Astrocyte of the hippocampus (primary cell): ENCODE measurements around the gene RBM4.
A peak's percentile ranks its signal among the peaks of the same experiment; 100 is the strongest.
"Not testable (repeated sequence)": the region's sequence is repeated elsewhere in the genome, so short reads cannot be mapped to it uniquely, and the experiment has no call there.

ENCODE experiments used
- DNase-seq: peaks from one replicate; pipeline ENCODE4 v3.0.0; 2011; ENCODE audit warnings: low read depth, low spot score

Gene RBM4

GRCh38 chr11:66638177-66639065 is at the start of gene RBM4:
Gene RBM4 (plus strand): TSS chr11:66638703. CDS start chr11:66639712, 1,009 bp downstream.
- peak; percentile 100 for DNase-seq

GRCh38 chr11:66589315-66589714 is 49.2 kb upstream of the RBM4 start:
- DNase-seq, result not testable (repeated sequence)

DNA sequence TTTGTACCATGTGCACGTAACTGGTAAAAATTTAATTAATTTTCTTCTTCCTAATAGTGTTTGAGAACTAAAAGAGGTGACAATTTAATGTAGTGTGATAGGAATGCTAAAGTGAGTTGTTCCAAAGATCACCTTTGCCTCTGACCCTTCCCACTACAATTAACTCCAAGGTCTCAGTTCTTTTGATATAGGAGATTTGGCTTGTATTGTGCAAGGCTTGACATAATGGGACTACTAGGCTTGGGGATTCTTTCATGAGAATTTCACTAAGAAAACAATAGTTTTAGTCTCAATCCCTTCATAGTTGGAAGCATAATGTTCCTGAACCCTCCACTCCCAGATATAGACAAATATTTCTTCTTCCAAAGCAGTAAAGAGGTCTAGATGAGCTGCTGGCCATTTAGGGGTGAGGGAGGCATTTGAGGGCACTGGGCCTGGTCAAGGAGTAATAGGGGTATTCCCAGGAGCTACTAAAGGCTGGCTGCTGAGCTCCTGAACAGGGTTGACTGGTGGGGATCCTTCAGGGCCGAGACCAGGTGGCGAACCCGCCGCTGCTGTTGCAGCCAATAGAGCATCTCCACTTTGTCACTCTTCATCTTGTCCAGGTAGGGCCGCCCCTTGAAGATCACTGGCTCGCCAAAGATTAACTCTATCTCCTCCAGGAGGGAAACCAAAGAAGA is 48.4 kb upstream of the RBM4 start:
- DNase-seq, result no peak

GRCh38 chr11:66591175-66591574 is 47.3 kb upstream of the RBM4 start:
- DNase-seq, result no peak

GRCh38 chr11:66592457-66593302 is 45.8 kb upstream of the RBM4 start, which contains the start of the genes CCDC87 and CCS:
Gene CCDC87 (minus strand): TSS chr11:66593063. CDS start chr11:66593015, 48 bp downstream.
Gene CCS (plus strand): TSS chr11:66593185. CDS start chr11:66593262, 77 bp downstream.
- peak; percentile 98 for DNase-seq

DNA sequence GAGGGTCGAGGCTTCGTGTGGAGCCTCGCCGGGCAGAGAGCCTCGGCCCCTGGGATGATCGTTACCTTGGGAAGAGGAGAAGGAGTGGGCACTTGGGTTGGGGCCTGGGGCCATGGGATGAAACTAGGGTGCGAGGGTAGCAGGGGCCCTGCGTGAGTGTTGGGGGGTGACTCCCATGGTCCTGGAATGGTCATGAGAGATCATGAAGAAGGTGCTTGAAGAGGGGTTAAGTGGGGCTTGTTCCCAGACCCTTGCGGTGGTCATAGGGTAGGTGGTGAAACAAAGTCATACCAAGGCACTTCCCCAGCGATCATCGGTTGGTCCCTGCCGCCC is 45.2 kb upstream of the RBM4 start:
- no peak for DNase-seq

DNA sequence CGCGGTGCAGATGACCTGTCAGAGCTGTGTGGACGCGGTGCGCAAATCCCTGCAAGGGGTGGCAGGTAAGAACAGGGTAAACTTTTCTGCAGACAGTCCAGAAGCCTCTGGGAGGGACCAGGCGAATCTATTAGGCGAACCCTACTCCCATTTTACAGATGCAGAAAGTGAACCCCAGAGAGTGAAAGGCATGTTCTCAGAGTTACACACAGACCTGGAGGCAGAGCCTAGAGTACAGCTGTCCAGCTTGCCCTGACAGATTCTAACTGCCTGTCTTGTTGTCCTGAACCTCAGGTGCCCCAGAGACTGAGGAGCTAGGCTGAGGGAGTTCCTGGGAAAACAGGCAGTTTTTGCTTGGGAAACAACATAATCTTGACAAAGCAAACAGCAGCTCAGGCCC is 44.9 kb upstream of the RBM4 start:
- DNase-seq, result no peak

GRCh38 chr11:66595245-66595904 is 43.1 kb upstream of the RBM4 start:
- DNase-seq, result peak; percentile 36

DNA sequence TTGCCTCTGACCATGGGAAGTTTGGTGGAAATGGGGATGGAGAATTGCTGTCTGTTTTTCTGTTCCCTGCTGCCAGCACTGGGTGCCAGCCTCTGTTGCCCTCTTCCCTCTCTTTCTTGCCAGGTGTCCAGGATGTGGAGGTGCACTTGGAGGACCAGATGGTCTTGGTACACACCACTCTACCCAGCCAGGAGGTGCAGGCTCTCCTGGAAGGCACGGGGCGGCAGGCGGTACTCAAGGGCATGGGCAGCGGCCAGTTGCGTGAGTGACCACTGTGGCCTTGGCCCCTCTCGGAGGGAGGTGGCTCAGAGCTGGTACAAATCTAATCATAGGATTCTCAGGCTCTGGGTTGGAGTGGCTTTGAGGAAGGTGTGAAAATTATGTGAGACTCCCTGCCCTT is 39.5 kb upstream of the RBM4 start:
- no peak for DNase-seq

GRCh38 chr11:66600219-66600618 is 38.3 kb upstream of the RBM4 start:
- no peak for DNase-seq

- DNase-seq, result peak; percentile 36
Observed at GRCh38 chr11:66600631-66601233, 37.8 kb upstream of the RBM4 start.

GRCh38 chr11:66603072-66603471 is 35.4 kb upstream of the RBM4 start:
- no peak for DNase-seq

DNA sequence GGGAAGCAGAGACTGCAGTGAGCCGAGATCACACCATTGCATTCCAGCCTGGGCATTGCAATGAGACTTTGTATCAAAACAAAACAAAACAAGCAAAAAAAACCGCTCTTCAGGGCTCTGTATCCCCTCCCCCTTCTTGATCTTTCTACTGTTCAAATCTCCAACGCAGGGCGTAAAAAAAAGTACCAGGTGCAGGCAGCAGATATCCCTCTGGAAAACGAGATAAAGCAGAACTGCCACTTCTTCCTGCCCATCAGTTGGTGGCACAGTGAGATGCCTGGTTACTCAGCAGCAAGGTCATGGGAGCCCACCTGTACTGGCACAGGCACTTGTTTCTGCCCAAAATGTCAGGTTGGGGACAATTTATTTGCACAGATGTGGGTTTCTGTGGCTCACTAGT is 34.3 kb upstream of the RBM4 start:
- no peak for DNase-seq

GRCh38 chr11:66606608-66607007 is 31.9 kb upstream of the RBM4 start:
- DNase-seq, result peak; percentile 21

DNA sequence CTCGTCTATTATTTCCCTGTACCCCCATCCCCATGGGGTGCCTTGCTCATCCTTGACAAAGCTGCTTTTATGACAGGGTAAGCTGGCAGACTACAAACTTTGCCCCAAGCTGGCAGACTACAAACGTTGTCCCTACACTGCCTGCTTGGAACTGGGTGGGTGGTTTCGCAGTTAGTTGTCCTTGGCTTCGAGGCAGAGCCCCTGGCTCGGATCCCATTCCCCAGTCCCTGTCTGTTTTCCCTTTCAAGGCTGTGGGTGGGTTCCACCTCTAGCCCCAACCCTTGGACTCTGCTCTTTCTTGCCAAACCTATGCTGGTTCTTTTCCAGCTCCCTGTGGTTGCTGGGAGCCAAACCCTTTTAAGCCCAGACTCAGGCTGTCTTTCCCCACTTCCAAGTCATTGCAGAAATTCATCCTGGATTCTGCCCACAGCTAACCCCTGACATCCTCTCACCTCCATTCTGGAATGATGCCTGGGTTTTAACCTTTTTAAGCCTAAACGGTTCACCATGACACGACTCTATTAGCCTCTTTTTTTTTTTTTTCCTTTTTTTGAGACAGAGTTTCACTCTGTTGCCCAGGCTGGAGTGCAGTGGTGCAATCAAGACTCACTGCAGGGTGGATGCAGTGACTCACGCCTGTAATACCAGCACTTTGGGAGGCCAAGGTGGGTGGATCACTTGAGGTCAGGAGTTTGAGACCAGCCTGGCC is 31.2 kb upstream of the RBM4 start:
- DNase-seq, result peak; percentile 91

- DNase-seq, result no peak
Observed at GRCh38 chr11:66609721-66610617, 28.5 kb upstream of the RBM4 start.

DNA sequence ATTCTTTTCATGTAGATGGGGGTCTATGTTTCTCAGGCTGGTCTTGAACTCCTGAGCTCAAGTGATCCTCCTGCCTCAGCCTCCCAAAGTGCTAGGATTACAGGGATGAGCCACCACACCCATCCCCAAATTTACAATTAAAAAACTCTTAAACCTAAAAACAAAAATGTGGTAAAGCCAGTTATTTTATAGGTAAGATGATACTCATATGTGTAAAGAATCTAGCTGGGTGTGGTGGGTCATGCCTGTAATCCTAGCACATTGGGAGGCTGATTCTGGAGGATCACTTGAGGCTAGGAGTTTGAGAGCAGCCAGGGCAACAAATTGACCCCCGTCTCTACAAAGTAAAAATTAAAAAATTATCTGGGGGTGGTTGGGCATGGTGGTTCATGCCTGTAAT is 26.0 kb upstream of the RBM4 start:
- no peak for DNase-seq

- DNase-seq, result no peak
Observed at GRCh38 chr11:66614073-66614472, 24.4 kb upstream of the RBM4 start.
